BJ (cell line): ENCODE results near the gene MGRN1. TPM values are rescaled to one million over a fixed set of nuclear protein-coding genes. Genes with fewer than 3 reads are reported as not detected.

ENCODE experiments used
- CTCF ChIA-PET: fragments of 350-600 bp; formaldehyde crosslinking; extraction: SDS; loops from one replicate; lab custom pipeline; 2021; ENCODE audit warnings: antibody characterized with exemption, inconsistent platforms; lab: Yijun Ruan, JAX
- POLR2A ChIA-PET: fragments of 300-600 bp; sonication (Branson Sonifier 250); formaldehyde crosslinking; extraction: SDS; loops from one replicate; lab custom pipeline; 2021; ENCODE audit warnings: antibody characterized with exemption; lab: Charles Lee
- DNase-seq: peaks from one replicate; pipeline ENCODE4 v3.0.0-alpha.2; 2011; ENCODE audit warnings: low read depth
- H3K27me3 ChIP-seq: 2 replicates; pipeline ENCODE4 v1.6.0; 2011; ENCODE audit warnings: low read length; ENCODE audit not compliant: control insufficient read depth, insufficient read depth
- H3K36me3 ChIP-seq: 2 replicates; pipeline ENCODE4 v1.5.1; 2011; ENCODE audit warnings: low read length; ENCODE audit not compliant: control insufficient read depth, insufficient read depth
- H3K4me3 ChIP-seq: 2 replicates; pipeline ENCODE4 v1.5.1; 2011; ENCODE audit warnings: low read depth, mild to moderate bottlenecking, control low read depth, low read length
- polyA plus RNA-seq: library from polyadenylated mRNA; depleted of rRNA; stranded (reverse); fragments of >200 nt; gene quantifications from 2 replicates; pipeline ENCODE4 v1.2.3, GENCODE V29; 2011
- TF ChIP-seq, protein P1 (sequence below): IDR thresholded peaks from 2 replicates; pipeline ENCODE4 v1.5.1; 2011; ENCODE audit warnings: low read depth, mild to moderate bottlenecking, control low read depth, inconsistent platforms, low read length, moderate library complexity; ENCODE audit not compliant: insufficient read depth

Gene MGRN1
- polyA plus RNA-seq, 1 experiment: 4.5 TPM

DNA sequence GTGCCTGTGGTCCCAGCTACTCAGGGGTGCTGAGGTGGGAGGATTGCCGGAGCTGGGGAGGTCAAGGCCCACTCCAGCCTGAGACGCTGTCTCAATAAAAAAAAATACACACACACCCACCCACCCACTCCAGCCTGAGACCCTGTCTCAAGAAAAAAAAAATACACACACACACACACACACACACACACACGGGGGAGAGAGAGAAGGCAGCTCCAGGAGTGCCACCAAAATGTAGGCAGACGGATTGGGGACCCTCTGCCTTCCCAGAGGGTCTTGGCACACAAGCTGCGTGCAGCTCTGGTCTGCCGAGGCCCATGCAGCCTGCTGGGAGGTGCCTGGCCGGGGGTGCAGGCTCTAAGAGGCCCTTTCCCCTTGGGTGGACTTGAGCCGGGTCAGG lies 62.8 kb downstream of the MGRN1 start:
- H3K4me3 ChIP-seq: no peak overlapping the region
- peaks cover 39% of the 10 kb centered on the region for H3K36me3 ChIP-seq
- no peak for DNase-seq
- TF ChIP-seq, protein P1, sequence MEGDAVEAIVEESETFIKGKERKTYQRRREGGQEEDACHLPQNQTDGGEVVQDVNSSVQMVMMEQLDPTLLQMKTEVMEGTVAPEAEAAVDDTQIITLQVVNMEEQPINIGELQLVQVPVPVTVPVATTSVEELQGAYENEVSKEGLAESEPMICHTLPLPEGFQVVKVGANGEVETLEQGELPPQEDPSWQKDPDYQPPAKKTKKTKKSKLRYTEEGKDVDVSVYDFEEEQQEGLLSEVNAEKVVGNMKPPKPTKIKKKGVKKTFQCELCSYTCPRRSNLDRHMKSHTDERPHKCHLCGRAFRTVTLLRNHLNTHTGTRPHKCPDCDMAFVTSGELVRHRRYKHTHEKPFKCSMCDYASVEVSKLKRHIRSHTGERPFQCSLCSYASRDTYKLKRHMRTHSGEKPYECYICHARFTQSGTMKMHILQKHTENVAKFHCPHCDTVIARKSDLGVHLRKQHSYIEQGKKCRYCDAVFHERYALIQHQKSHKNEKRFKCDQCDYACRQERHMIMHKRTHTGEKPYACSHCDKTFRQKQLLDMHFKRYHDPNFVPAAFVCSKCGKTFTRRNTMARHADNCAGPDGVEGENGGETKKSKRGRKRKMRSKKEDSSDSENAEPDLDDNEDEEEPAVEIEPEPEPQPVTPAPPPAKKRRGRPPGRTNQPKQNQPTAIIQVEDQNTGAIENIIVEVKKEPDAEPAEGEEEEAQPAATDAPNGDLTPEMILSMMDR: no peak
- H3K27me3 ChIP-seq: no peaks in the 10 kb centered on the region
- ChIA-PET CTCF (no interaction called here), POLR2A (no interaction called here)

DNA sequence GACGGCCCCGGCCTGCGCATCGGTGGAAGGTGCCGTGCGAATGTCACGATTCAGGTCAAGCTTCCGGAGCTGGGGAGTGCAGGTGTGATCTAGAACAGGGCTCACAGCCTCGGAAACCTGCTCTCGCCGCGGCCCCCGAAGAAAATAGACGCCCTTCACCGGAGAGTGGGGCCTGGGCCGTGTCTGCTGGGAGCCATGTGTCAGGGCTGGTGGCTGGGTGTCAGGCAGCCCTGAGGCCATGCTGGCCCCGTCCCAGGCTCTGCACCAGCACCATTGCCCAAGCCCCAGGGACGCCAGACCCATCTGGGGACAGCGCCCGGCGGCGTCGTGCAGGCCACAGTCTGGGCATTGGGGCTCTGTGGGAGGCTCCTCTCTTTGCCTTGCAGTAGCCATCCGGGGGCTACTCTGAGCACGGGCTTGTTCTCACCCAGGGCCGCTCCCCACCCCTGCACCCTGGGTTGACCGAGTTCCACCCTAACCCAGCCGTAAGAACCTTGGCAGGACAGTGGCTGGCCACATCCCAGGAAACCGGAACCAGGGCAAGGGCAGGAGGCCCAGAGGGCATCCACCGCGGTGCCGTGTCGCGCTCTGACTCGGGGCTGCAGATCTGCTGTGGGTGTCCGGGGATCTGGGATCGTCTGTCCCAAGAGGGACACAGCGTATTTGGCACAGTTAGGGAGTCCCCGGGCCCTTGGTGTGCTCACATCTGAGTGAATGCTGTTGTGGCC lies 63.5 kb downstream of the MGRN1 start:
- H3K4me3 ChIP-seq: no peak overlapping the region
- TF ChIP-seq, protein P1: no peak
- POLR2A ChIA-PET: no interaction called here
- H3K27me3 ChIP-seq: no peaks in the 10 kb centered on the region
- peaks cover 35% of the 10 kb centered on the region for H3K36me3 ChIP-seq
- CTCF ChIA-PET: no interaction called here
- DNase-seq: no peak

GRCh38 chr16:4688674-4689045 lies 64.0 kb downstream of the MGRN1 start:
- CTCF ChIA-PET: no interaction called here
- TF ChIP-seq, protein P1: no peak
- Histone ChIP-seq H3K4me3 (no peak overlapping the region), H3K27me3 (no peaks in the 10 kb centered on the region), H3K36me3 (peaks cover 33% of the 10 kb centered on the region)
- no peak for DNase-seq
- POLR2A ChIA-PET: no interaction called here

DNA sequence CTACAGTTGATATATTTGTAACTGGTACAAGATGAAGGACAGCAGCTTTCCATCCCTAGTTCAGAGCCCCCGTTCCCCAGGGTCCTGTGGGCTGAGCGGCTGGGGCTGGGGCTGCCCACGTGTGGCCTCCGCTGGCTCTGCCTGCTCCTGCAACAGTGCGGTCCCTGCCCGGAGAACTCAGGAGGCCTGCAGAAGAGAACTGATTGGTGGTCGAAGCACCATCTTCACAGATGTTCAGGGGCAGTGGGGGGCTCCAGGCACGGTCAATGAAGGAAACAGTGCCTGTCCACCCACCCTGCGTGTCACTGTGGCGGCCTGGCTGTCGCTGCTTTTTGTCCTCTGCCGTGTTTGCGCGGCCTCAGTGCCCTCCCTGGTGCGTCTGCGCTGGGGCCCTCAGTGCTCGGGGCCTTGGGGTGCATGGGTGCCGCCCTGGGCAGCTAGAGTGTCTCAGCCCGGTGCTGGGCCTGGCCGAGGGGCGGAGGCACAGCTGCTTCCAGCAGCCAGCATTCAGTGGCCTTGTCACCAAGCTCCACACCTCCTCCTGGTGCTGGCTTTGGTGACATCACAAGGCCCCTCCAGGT lies 64.6 kb downstream of the MGRN1 start:
- CTCF ChIA-PET: no interaction called here
- H3K36me3 ChIP-seq: peaks cover 30% of the 10 kb centered on the region
- POLR2A ChIA-PET: no interaction called here

More for the DNA sequence above, 64.6 kb downstream of the MGRN1 start:
- H3K27me3 ChIP-seq: no peaks in the 10 kb centered on the region
- no peak for DNase-seq
- H3K4me3 ChIP-seq: no peak overlapping the region
- TF ChIP-seq, protein P1: no peak
